IMR-90 (cell line): ENCODE measurements around the gene ECHS1. TPM values are rescaled to one million over a fixed set of nuclear protein-coding genes. Genes with fewer than 3 reads are reported as not detected.
A peak's percentile ranks its signal among the peaks of the same experiment; 100 is the strongest.

Experiments
- ATAC-seq: fragments of 200-7000 bp; cut with Tn5 transposase; 2 replicates; pipeline ENCODE4 v1.9.1; 2020; ENCODE audit warnings: low read depth, mild to moderate bottlenecking, moderate library complexity
- BruUV-seq: library from RNA; stranded (reverse); fragments of 400-500 nt; replicated peaks from 2 replicates; lab custom pipeline; 2021; lab: Mats Ljungman, UMichigan
- CTCF ChIA-PET: fragments of 300-600 bp; formaldehyde crosslinking; extraction: SDS; loops from one replicate; lab custom pipeline; 2021; ENCODE audit warnings: antibody characterized with exemption; lab: Yijun Ruan, JAX
- POLR2A ChIA-PET: fragments of 300-600 bp; sonication (Branson Sonifier 250); formaldehyde crosslinking; loops from one replicate; lab custom pipeline; 2022; ENCODE audit warnings: antibody characterized with exemption; ENCODE audit not compliant: unreplicated experiment; lab: Charles Lee
- DNase-seq: peaks from one replicate; pipeline ENCODE4 v3.0.0; 2013
- H2AFZ ChIP-seq: replicated peaks from 2 replicates; pipeline ENCODE3; 2013; ENCODE audit warnings: low read length, mild to moderate bottlenecking; ENCODE audit not compliant: poor library complexity
- H2AK5ac ChIP-seq: 2 replicates; pipeline ENCODE4 v1.6.1; 2013; ENCODE audit warnings: low read depth, low read length, inconsistent platforms
- H2AK9ac ChIP-seq: replicated peaks from 2 replicates; pipeline ENCODE3; 2013; ENCODE audit warnings: mild to moderate bottlenecking, low read depth, low read length, moderate library complexity; ENCODE audit not compliant: poor library complexity
- H2BK120ac ChIP-seq: 2 replicates; pipeline ENCODE4 v1.6.1; 2013; ENCODE audit warnings: low read depth, low read length, inconsistent platforms
- H2BK15ac ChIP-seq: 3 replicates; pipeline ENCODE4 v1.6.1; 2013; ENCODE audit warnings: low read depth, low read length, inconsistent platforms
- H2BK20ac ChIP-seq: 2 replicates; pipeline ENCODE4 v1.6.1; 2013; ENCODE audit warnings: low read depth, mild to moderate bottlenecking, inconsistent platforms, low read length, moderate library complexity
- H2BK5ac ChIP-seq: 2 replicates; pipeline ENCODE4 v1.6.1; 2013; ENCODE audit warnings: mild to moderate bottlenecking, low read depth, low read length, inconsistent platforms; ENCODE audit not compliant: poor library complexity, severe bottlenecking
- H3K14ac ChIP-seq: replicated peaks from 2 replicates; pipeline ENCODE4 v1.6.1; 2013; ENCODE audit warnings: low read depth, low read length, inconsistent platforms
- H3K18ac ChIP-seq: 2 replicates; pipeline ENCODE4 v1.6.1; 2013; ENCODE audit warnings: low read depth, low read length, control low read depth
- H3K23ac ChIP-seq: 2 replicates; pipeline ENCODE4 v1.6.1; 2013; ENCODE audit warnings: low read depth, low read length, inconsistent platforms
- H3K27ac ChIP-seq: 2 replicates; pipeline ENCODE4 v1.5.1; 2013; ENCODE audit warnings: mild to moderate bottlenecking, control low read depth, low read length; ENCODE audit not compliant: insufficient read depth
- H3K27me3 ChIP-seq: 2 replicates; pipeline ENCODE4 v1.6.1; 2013; ENCODE audit warnings: low read length; ENCODE audit not compliant: control insufficient read depth, insufficient read depth
- H3K36me3 ChIP-seq: 2 replicates; pipeline ENCODE4 v1.6.1; 2013; ENCODE audit warnings: low read length, mixed read lengths; ENCODE audit not compliant: control insufficient read depth, insufficient read depth
- H3K4ac ChIP-seq: 2 replicates; pipeline ENCODE4 v1.6.1; 2013; ENCODE audit warnings: low read depth, low read length, inconsistent platforms
- H3K4me1 ChIP-seq: 2 replicates; pipeline ENCODE4 v1.6.1; 2013; ENCODE audit warnings: low read length, mixed read lengths; ENCODE audit not compliant: control insufficient read depth, insufficient read depth
- H3K4me2 ChIP-seq: 2 replicates; pipeline ENCODE4 v1.6.1; 2013; ENCODE audit warnings: low read depth, mild to moderate bottlenecking, control low read depth, low read length, moderate library complexity
- H3K4me3 ChIP-seq: 2 replicates; pipeline ENCODE4 v1.5.1; 2013; ENCODE audit warnings: low read depth, mild to moderate bottlenecking, control low read depth, low read length, moderate library complexity; ENCODE audit not compliant: insufficient read depth
- H3K56ac ChIP-seq: 2 replicates; pipeline ENCODE4 v1.6.1; 2013; ENCODE audit warnings: low read length, inconsistent platforms; ENCODE audit not compliant: insufficient read depth; ENCODE audit errors: extremely low read depth
- H3K79me1 ChIP-seq, 2 experiments: 2 replicates each; pipeline ENCODE4 v1.6.1; 2013; ENCODE audit warnings: low read length in 2 of 2, inconsistent platforms in 1 of 2, low read depth in 1 of 2
- H3K9ac ChIP-seq: 2 replicates; pipeline ENCODE4 v1.6.1; 2013; ENCODE audit warnings: low read depth, low read length, control low read depth
- H3K9me1 ChIP-seq: 2 replicates; pipeline ENCODE4 v1.6.1; 2013; ENCODE audit warnings: low read length, inconsistent platforms; ENCODE audit not compliant: insufficient read depth
- H3K9me3 ChIP-seq: 2 replicates; pipeline ENCODE4 v1.6.1; 2013; ENCODE audit warnings: low read length; ENCODE audit not compliant: control insufficient read depth, insufficient read depth
- H4K20me1 ChIP-seq: 2 replicates; pipeline ENCODE4 v1.6.1; 2013; ENCODE audit warnings: low read length, inconsistent platforms; ENCODE audit not compliant: insufficient read depth
- H4K5ac ChIP-seq: 2 replicates; pipeline ENCODE4 v1.6.1; 2013; ENCODE audit warnings: mild to moderate bottlenecking, low read depth, low read length, control low read depth
- H4K8ac ChIP-seq, 2 experiments: 2 replicates each; pipeline ENCODE4 v1.6.1; 2013; ENCODE audit warnings: low read depth in 2 of 2, low read length in 2 of 2, control low read depth in 1 of 2, inconsistent platforms in 1 of 2
- H4K91ac ChIP-seq: 2 replicates; pipeline ENCODE4 v1.6.1; 2013; ENCODE audit warnings: low read depth, low read length, inconsistent platforms; ENCODE audit not compliant: insufficient read depth
- MAZ ChIP-seq: IDR thresholded peaks from 2 replicates; pipeline ENCODE4 v1.6.1; 2012; ENCODE audit warnings: low read depth, mild to moderate bottlenecking, low read length, improper control_type of control experiment, moderate library complexity, borderline replicate concordance
- NFE2L2 ChIP-seq: fragments of 150-350 bp; IDR thresholded peaks from 2 replicates; pipeline ENCODE4 v1.6.1; 2016; ENCODE audit warnings: low read depth, mild to moderate bottlenecking, low read length
- WGBS, 2 experiments: methylation state at CpG; one replicate each; pipeline versions ENCODE4 v1.1.5 to v1.1.7; 2013; ENCODE audit warnings: missing lambda C conversion rate in 2 of 2; ENCODE audit not compliant: insufficient read length in 1 of 2; ENCODE audit errors: extremely low coverage in 2 of 2; 5-methylcytosine and 5-hydroxymethylcytosine counted together
- dilution Hi-C: fragments of 300-500 bp; cut with HindIII; formaldehyde crosslinking; loops from one replicate; pipeline ENCODE4 v1.14.3; 2018; ENCODE audit warnings: low sequenced_read_pairs; ENCODE audit not compliant: unreplicated experiment
- in situ Hi-C: fragments of 300-500 bp; cut with MboI; formaldehyde crosslinking; loops from 3 replicates; pipeline ENCODE4 v1.14.3; 2019; ENCODE audit warnings: low sequenced_read_pairs, inconsistent platforms, mixed read lengths
- intact Hi-C: fragments of 100-400 bp; cut with micrococcal nuclease; formaldehyde crosslinking; loops from 2 replicates; pipeline ENCODE4 v1.10.0; 2022
- polyA plus RNA-seq, 3 experiments: library from polyadenylated mRNA; depleted of rRNA; stranded (reverse); fragments of >200 nt; gene quantifications; 2 replicates each; pipeline ENCODE4 v1.2.3, GENCODE V29; 2012; ENCODE audit warnings: low replicate concordance in 1 of 3
- total RNA-seq: library from RNA; depleted of rRNA; stranded (reverse); fragments of >200 nt; gene quantifications from 2 replicates; pipeline ENCODE4 v1.2.3, GENCODE V29; 2012

Gene ECHS1
- total and polyA plus RNA-seq, 2 of the 4 experiments (the other 2 are of a cell fraction) = 60.8 to 84.2 TPM

GRCh38 chr10:133357285-133358161, 15.6 kb downstream of the ECHS1 start, which contains the start of gene FUOM:
Gene FUOM (minus strand): TSS chr10:133358019. CDS start chr10:133358007, 12 bp downstream.
- H2AK5ac ChIP-seq = peak within 1 kb of the TSS; percentile 59; the same call in 1 of the 2 replicates
- BruUV-seq = no TSS peak
- WGBS, 2 experiments = 0% methylated on average over 11 of the region's 83 CpGs; no CpG with 5 or more reads in 1 of the 2 experiments
- 0 out of 2 replicates have a peak within 1 kb of the TSS, but pooled peaks have one; percentile 31 for H3K23ac ChIP-seq
- CTCF ChIA-PET = no interaction called here
- H3K4me1 ChIP-seq = peaks cover 6% of the 10 kb centered on the region; the same call in 1 of the 2 replicates
- H2BK5ac ChIP-seq = no peak within 1 kb of the TSS
- H3K56ac ChIP-seq = no peak within 1 kb of the TSS
- peak within 1 kb of the TSS in 1 of 2 experiments; percentile 63; a peak in 2 of 4 replicates for H4K8ac ChIP-seq
- H3K36me3 ChIP-seq = peaks cover 14% of the 10 kb centered on the region
- peak within 1 kb of the TSS; percentile 78 for H3K4me3 ChIP-seq
- peak; percentile 29 for DNase-seq
- TF ChIP-seq MAZ (0 out of 2 replicates have a peak, but pooled peaks have one; percentile 18), NFE2L2 (no peak)
- peak within 1 kb of the TSS; percentile 62 for H3K4me2 ChIP-seq
- H2BK20ac ChIP-seq = no peak within 1 kb of the TSS
- H2BK15ac ChIP-seq = no peak within 1 kb of the TSS
- H4K91ac ChIP-seq = no peak within 1 kb of the TSS
- peak within 1 kb of the TSS; percentile 75; the same call in 1 of the 2 replicates for H3K4ac ChIP-seq
- in situ Hi-C loops = no loop called here
- H2AK9ac ChIP-seq = peak within 1 kb of the TSS; percentile 94
- dilution Hi-C loops = no loop called here
- H3K9ac ChIP-seq = peak within 1 kb of the TSS; percentile 28; the same call in 1 of the 2 replicates
- H3K9me3 ChIP-seq = no peaks in the 10 kb centered on the region
- ATAC-seq = peak; percentile 85
- H3K18ac ChIP-seq = no peak within 1 kb of the TSS
- intact Hi-C loops = no loop called here
- H2BK120ac ChIP-seq = 0 out of 2 replicates have a peak within 1 kb of the TSS, but pooled peaks have one; percentile 48
- peaks cover 8 to 13% of the 10 kb centered on the region in 2 experiments; a peak in 2 of 4 replicates for H3K79me1 ChIP-seq
- POLR2A ChIA-PET = no interaction called here
- H2AFZ ChIP-seq = peak within 1 kb of the TSS; percentile 92
- no peaks in the 10 kb centered on the region for H3K27me3 ChIP-seq
- H3K9me1 ChIP-seq = no peaks in the 10 kb centered on the region
- no peak within 1 kb of the TSS; the same call in 1 of the 2 replicates for H4K5ac ChIP-seq
- H4K20me1 ChIP-seq = no peaks in the 10 kb centered on the region; the same call in 1 of the 2 replicates
- H3K27ac ChIP-seq = no peak within 1 kb of the TSS; the same call in 1 of the 2 replicates
- H3K14ac ChIP-seq = peak within 1 kb of the TSS; percentile 71; the same call in 1 of the 2 replicates
